MM.1S (cell line): Measurements from ENCODE around the gene FGGY.

Experiments
- CTCF ChIP-seq: fragments of 300-600 bp; sonication (generic); IDR thresholded peaks from 2 replicates; pipeline ENCODE4 v1.5.1; 2016; ENCODE audit warnings: antibody characterized with exemption, low read length, mixed read lengths
- EZH2phosphoT487 ChIP-seq: fragments of 300-600 bp; sonication (generic); IDR thresholded peaks from 2 replicates; pipeline ENCODE4 v1.6.1; 2018; ENCODE audit warnings: antibody characterized with exemption, low read length

- TF ChIP-seq CTCF (no peak), EZH2phosphoT487 (no peak)
Observed at GRCh38 chr1:59557549-59557885, 260.6 kb downstream of the FGGY start.
